NOMO-1 treated with dmso at 0.1 percent for 144 hours (cell line): Measurements from ENCODE around the gene PLEKHG4B.
"Not testable (repeated sequence)": the region's sequence is repeated elsewhere in the genome, so short reads cannot be mapped to it uniquely, and the experiment has no call there.

Source experiments
- DNase-seq: peaks from one replicate; lab custom pipeline; 2025; ENCODE audit not compliant: unreplicated experiment; lab: John Stamatoyannopoulos, UW

PLEKHG4B gene

GRCh38 chr5:94113-94892 lies 2.3 kb downstream of the PLEKHG4B start:
- no peak for DNase-seq

- no peak for DNase-seq
These were observed 3.4 kb downstream of the PLEKHG4B start for GRCh38 chr5:95241-95980.

GRCh38 chr5:96976-97660 lies 5.2 kb downstream of the PLEKHG4B start:
- DNase-seq: no peak

GRCh38 chr5:99815-100214 lies 7.8 kb downstream of the PLEKHG4B start:
- no peak for DNase-seq

GRCh38 chr5:102411-103043 lies 10.6 kb downstream of the PLEKHG4B start:
- peak; percentile 7 for DNase-seq

- not testable (repeated sequence) for DNase-seq
These were observed 12.1 kb downstream of the PLEKHG4B start for GRCh38 chr5:104106-104505.

GRCh38 chr5:104778-105296 lies 12.9 kb downstream of the PLEKHG4B start:
- no peak for DNase-seq

- no peak for DNase-seq
These were observed 13.6 kb downstream of the PLEKHG4B start for GRCh38 chr5:105504-106070.

GRCh38 chr5:106587-106986 lies 14.6 kb downstream of the PLEKHG4B start:
- DNase-seq: no peak

GRCh38 chr5:107526-107925 lies 15.6 kb downstream of the PLEKHG4B start:
- no peak for DNase-seq

GRCh38 chr5:109826-110225 lies 17.9 kb downstream of the PLEKHG4B start:
- no peak for DNase-seq

- DNase-seq: no peak
These were observed 18.4 kb downstream of the PLEKHG4B start for GRCh38 chr5:110270-110888.

- DNase-seq: no peak
These were observed 19.2 kb downstream of the PLEKHG4B start for GRCh38 chr5:111171-111570.

GRCh38 chr5:119486-120097 lies 27.6 kb downstream of the PLEKHG4B start:
- DNase-seq: no peak

- no peak for DNase-seq
These were observed 29.5 kb downstream of the PLEKHG4B start for GRCh38 chr5:121432-121831.

GRCh38 chr5:125815-126214 lies 33.8 kb downstream of the PLEKHG4B start:
- DNase-seq: no peak

GRCh38 chr5:126806-127205 lies 34.8 kb downstream of the PLEKHG4B start:
- no peak for DNase-seq

- DNase-seq: no peak
These were observed 35.9 kb downstream of the PLEKHG4B start for GRCh38 chr5:127886-128285.

GRCh38 chr5:128446-128845 lies 36.5 kb downstream of the PLEKHG4B start:
- DNase-seq: no peak

- no peak for DNase-seq
These were observed 37.2 kb downstream of the PLEKHG4B start for GRCh38 chr5:129148-129547.
